Esophagus squamous epithelium (tissue), 4 donors: Measurements from ENCODE around the gene VEPH1.

ENCODE experiments used
- CTCF ChIP-seq, 6 experiments: fragments of 450-650 bp in 4 of 6; fragments of 200-600 bp in 2 of 6; sonication (generic) in 2 of 6; IDR thresholded peaks; one replicate each; pipeline ENCODE4 v1.5.1; 2016 to 2019; ENCODE audit warnings: antibody characterized with exemption in 6 of 6, mild to moderate bottlenecking in 4 of 6, moderate library complexity in 4 of 6
- POLR2A ChIP-seq, 4 donors: fragments of 450-650 bp; IDR thresholded peaks; one replicate each; pipeline ENCODE4 v1.6.1; 2017; ENCODE audit warnings: antibody characterized with exemption in 4 of 4, mild to moderate bottlenecking in 4 of 4, moderate library complexity in 3 of 4

GRCh38 chr3:157460253-157460652 is 43.0 kb downstream of the VEPH1 start:
- TF ChIP-seq POLR2A (IDR thresholded peaks at IDR 0.05) (no peak), CTCF (IDR thresholded peaks at IDR 0.05) (no peak)
